GM23338 (cell line): Measurements from ENCODE around the gene NUDT4. TPM values are rescaled to one million over a fixed set of nuclear protein-coding genes. Genes with fewer than 3 reads are reported as not detected.

Experiments
- ATAC-seq: fragments of 200-7000 bp; cut with Tn5 transposase; 3 replicates; pipeline ENCODE4 v1.9.1; 2020
- DNase-seq: peaks from one replicate; pipeline ENCODE4 v3.0.0-alpha.2; 2015; ENCODE audit warnings: low spot score
- H2AFZ ChIP-seq: fragments of 200-600 bp; sonication (generic); 2 replicates; pipeline ENCODE4 v1.8.0; 2016; ENCODE audit warnings: antibody characterized with exemption, mild to moderate bottlenecking, moderate library complexity
- H3F3A ChIP-seq: fragments of 200-600 bp; sonication (generic); replicated peaks from 2 replicates; pipeline ENCODE4 v1.8.0; 2017; ENCODE audit warnings: antibody characterized with exemption, mixed run types, low read depth
- H3K27ac ChIP-seq: fragments of 200-600 bp; sonication (generic); 2 replicates; pipeline ENCODE4 v1.6.1; 2016; ENCODE audit warnings: low read depth
- H3K27me3 ChIP-seq: fragments of 200-600 bp; sonication (generic); 2 replicates; pipeline ENCODE4 v1.8.0; 2016; ENCODE audit warnings: mild to moderate bottlenecking, mixed run types, moderate library complexity; ENCODE audit not compliant: insufficient read depth
- H3K36me3 ChIP-seq: fragments of 200-600 bp; sonication (generic); 2 replicates; pipeline ENCODE4 v1.8.0; 2016; ENCODE audit warnings: mild to moderate bottlenecking; ENCODE audit not compliant: insufficient read depth
- H3K4me1 ChIP-seq: fragments of 200-600 bp; sonication (generic); 2 replicates; pipeline ENCODE4 v1.8.0; 2016; ENCODE audit warnings: mild to moderate bottlenecking, moderate library complexity; ENCODE audit not compliant: insufficient read depth
- H3K4me2 ChIP-seq: fragments of 200-600 bp; sonication (generic); 2 replicates; pipeline ENCODE4 v1.7.1; 2017; ENCODE audit warnings: mixed run types
- H3K4me3 ChIP-seq: fragments of 200-600 bp; sonication (generic); 2 replicates; pipeline ENCODE4 v1.6.1; 2016; ENCODE audit warnings: mixed run types
- H3K79me2 ChIP-seq: fragments of 200-600 bp; sonication (generic); replicated peaks from 2 replicates; pipeline ENCODE4 v1.8.0; 2017; ENCODE audit warnings: mild to moderate bottlenecking; ENCODE audit not compliant: insufficient read depth
- H3K9me2 ChIP-seq: fragments of 200-600 bp; sonication (generic); 2 replicates; pipeline ENCODE4 v1.8.0; 2017; ENCODE audit not compliant: insufficient read depth
- H4K20me1 ChIP-seq: fragments of 200-600 bp; sonication (generic); replicated peaks from 2 replicates; pipeline ENCODE4 v1.8.0; 2017; ENCODE audit warnings: mild to moderate bottlenecking; ENCODE audit not compliant: insufficient read depth
- H3K27ac Mint-ChIP-seq: 2 replicates; pipeline ENCODE4 v1.8.0; 2020; ENCODE audit warnings: inconsistent platforms, mild to moderate bottlenecking, moderate library complexity, mixed read lengths
- H3K27me3 Mint-ChIP-seq: 3 replicates; pipeline ENCODE4 v1.8.0; 2022; ENCODE audit warnings: low read depth, mild to moderate bottlenecking, moderate library complexity, mixed read lengths, inconsistent platforms; ENCODE audit not compliant: insufficient read depth, poor library complexity
- H3K36me3 Mint-ChIP-seq: 3 replicates; pipeline ENCODE4 v1.8.0; 2021; ENCODE audit warnings: low read depth, mild to moderate bottlenecking, inconsistent platforms, moderate library complexity, mixed read lengths
- H3K4me1 Mint-ChIP-seq: 3 replicates; pipeline ENCODE4 v1.8.0; 2020; ENCODE audit warnings: mild to moderate bottlenecking, inconsistent platforms, mixed read lengths
- H3K4me3 Mint-ChIP-seq: 3 replicates; pipeline ENCODE4 v1.8.0; 2021; ENCODE audit warnings: moderate library complexity, mild to moderate bottlenecking, inconsistent platforms, mixed read lengths
- H3K9me3 Mint-ChIP-seq: 3 replicates; pipeline ENCODE4 v1.8.0; 2020; ENCODE audit warnings: moderate library complexity, mild to moderate bottlenecking, inconsistent platforms, mixed read lengths
- CREB1 ChIP-seq: fragments of 250-450 bp; sonication (Bioruptor Pico); IDR thresholded peaks from 2 replicates; pipeline ENCODE4 v1.5.0; 2020; ENCODE audit warnings: low read depth, mild to moderate bottlenecking, moderate library complexity
- CTCF ChIP-seq, 2 experiments: fragments of 200-600 bp in 1 of 2; sonication (generic) in 1 of 2; conservative IDR thresholded peaks; 2 replicates each; pipeline versions ENCODE4 v1.5.1 to v1.6.1; 2016 to 2017; ENCODE audit warnings: antibody characterized with exemption in 2 of 2, low read depth in 2 of 2, mild to moderate bottlenecking in 2 of 2, moderate library complexity in 1 of 2
- EZH2 ChIP-seq: fragments of 200-600 bp; sonication (generic); IDR thresholded peaks from one replicate; pipeline ENCODE4 v1.8.0; 2017; ENCODE audit warnings: antibody characterized with exemption, mild to moderate bottlenecking, low read depth; ENCODE audit not compliant: unreplicated experiment
- EZH2phosphoT487 ChIP-seq: fragments of 200-600 bp; sonication (generic); IDR thresholded peaks from one replicate; pipeline ENCODE4 v1.8.1; 2018; ENCODE audit warnings: antibody characterized with exemption; ENCODE audit not compliant: unreplicated experiment
- NANOG ChIP-seq: IDR thresholded peaks from 2 replicates; pipeline ENCODE4 v1.6.1; 2016; ENCODE audit warnings: antibody characterized with exemption, borderline replicate concordance
- POLR2AphosphoS5 ChIP-seq: IDR thresholded peaks from 2 replicates; pipeline ENCODE4 v1.6.1; 2016; ENCODE audit warnings: antibody characterized with exemption, low read depth
- REST ChIP-seq: IDR thresholded peaks from one replicate; pipeline ENCODE4 v1.6.1; 2018; ENCODE audit warnings: antibody characterized with exemption; ENCODE audit not compliant: unreplicated experiment
- STAT1 ChIP-seq: IDR thresholded peaks from one replicate; pipeline ENCODE4 v1.6.1; 2016; ENCODE audit warnings: antibody characterized with exemption; ENCODE audit not compliant: unreplicated experiment
- ZNF114 ChIP-seq: fragments of 250-450 bp; sonication (Bioruptor Pico); IDR thresholded peaks from 2 replicates; pipeline ENCODE4 v1.5.0; 2020; ENCODE audit warnings: mild to moderate bottlenecking, moderate library complexity
- ZNF331 ChIP-seq: fragments of 250-450 bp; sonication (Bioruptor Pico); IDR thresholded peaks from 2 replicates; pipeline ENCODE4 v1.5.0; 2020; ENCODE audit warnings: low read depth, mild to moderate bottlenecking, moderate library complexity
- ZNF462 ChIP-seq: fragments of 250-450 bp; sonication (Bioruptor Pico); IDR thresholded peaks from 2 replicates; pipeline ENCODE4 v1.5.0; 2020; ENCODE audit warnings: mild to moderate bottlenecking, moderate library complexity
- polyA plus RNA-seq: library from polyadenylated mRNA; unstranded; fragments of >200 nt; fragmentation: Nextera tagmentation; extraction: Ambion mirVana; gene quantifications from 2 replicates; pipeline ENCODE4 v1.2.1, GENCODE V29; 2016
- total RNA-seq: library from RNA; depleted of rRNA; stranded (reverse); fragments of >200 nt; shearing (Covaris generic); gene quantifications from 2 replicates; pipeline ENCODE4 v1.2.3, GENCODE V29; 2014
- TF ChIP-seq, protein P1 (sequence below): IDR thresholded peaks from 2 replicates; pipeline ENCODE4 v1.6.1; 2016; ENCODE audit warnings: antibody characterized with exemption

NUDT4 gene
- total and polyA plus RNA-seq, 2 experiments from 2014 or later: 32.3 to 67.2 TPM

- H3K27ac Mint-ChIP-seq: no peak overlapping the region
Observed at GRCh38 chr12:93363841-93364297, 13.9 kb upstream of the NUDT4 start.

More at GRCh38 chr12:93363841-93364297, 13.9 kb upstream of the NUDT4 start:
- DNase-seq (no peak), ATAC-seq (no peak)
- Mint-ChIP-seq H3K27me3 (peaks cover 5% of the 10 kb centered on the region), H3K9me3 (no peaks in the 10 kb centered on the region), H3K36me3 (no peaks in the 10 kb centered on the region), H3K4me3 (no peak overlapping the region), H3K4me1 (peaks cover 8% of the 10 kb centered on the region)
- Histone ChIP-seq H3K4me1 (peaks cover 7% of the 10 kb centered on the region; the same call in 1 of the 2 replicates), H3K27ac (no peak overlapping the region), H3K27me3 (no peaks in the 10 kb centered on the region), H3F3A (no peaks in the 10 kb centered on the region), H3K4me2 (no peak overlapping the region), H3K9me2 (no peaks in the 10 kb centered on the region), H4K20me1 (no peaks in the 10 kb centered on the region), H3K79me2 (no peaks in the 10 kb centered on the region), H3K4me3 (no peak overlapping the region), H2AFZ (no peak overlapping the region), H3K36me3 (no peaks in the 10 kb centered on the region)
- TF ChIP-seq REST (no peak), ZNF462 (CRISPR knock-in tag) (no peak), NANOG (no peak), POLR2AphosphoS5 (no peak), ZNF331 (CRISPR knock-in tag) (no peak), ZNF114 (CRISPR knock-in tag) (no peak), STAT1 (no peak), CTCF (conservative IDR thresholded peaks at IDR 0.05; ENCODE audit: low read depth in 2 of 2) (no peak), CREB1 (CRISPR knock-in tag) (no peak), EZH2 (no peak), EZH2phosphoT487 (no peak)
- TF ChIP-seq, protein P1, sequence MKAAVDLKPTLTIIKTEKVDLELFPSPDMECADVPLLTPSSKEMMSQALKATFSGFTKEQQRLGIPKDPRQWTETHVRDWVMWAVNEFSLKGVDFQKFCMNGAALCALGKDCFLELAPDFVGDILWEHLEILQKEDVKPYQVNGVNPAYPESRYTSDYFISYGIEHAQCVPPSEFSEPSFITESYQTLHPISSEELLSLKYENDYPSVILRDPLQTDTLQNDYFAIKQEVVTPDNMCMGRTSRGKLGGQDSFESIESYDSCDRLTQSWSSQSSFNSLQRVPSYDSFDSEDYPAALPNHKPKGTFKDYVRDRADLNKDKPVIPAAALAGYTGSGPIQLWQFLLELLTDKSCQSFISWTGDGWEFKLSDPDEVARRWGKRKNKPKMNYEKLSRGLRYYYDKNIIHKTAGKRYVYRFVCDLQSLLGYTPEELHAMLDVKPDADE: no peak
